Mucosa of descending colon (tissue), 3 donors: ENCODE measurements around the gene AOPEP. TPM values are rescaled to one million over a fixed set of nuclear protein-coding genes. Genes with fewer than 3 reads are reported as not detected.

Experiments
- ATAC-seq: fragments of 200-7000 bp; cut with Tn5 transposase; one replicate; pipeline ENCODE4 v1.9.1; 2020; ENCODE audit warnings: mild to moderate bottlenecking, moderate library complexity
- DNase-seq, 3 donors: peaks; one replicate each; pipeline ENCODE4 v3.0.0-alpha.2; 2020
- H3K36me3 ChIP-seq: fragments of 200-600 bp; one replicate; pipeline ENCODE4 v1.8.0; 2021; ENCODE audit warnings: low read depth, mild to moderate bottlenecking
- H3K4me1 ChIP-seq: fragments of 200-600 bp; one replicate; pipeline ENCODE4 v1.8.0; 2021; ENCODE audit warnings: low read depth, mild to moderate bottlenecking
- H3K4me3 ChIP-seq: fragments of 200-600 bp; one replicate; pipeline ENCODE4 v1.8.0; 2021; ENCODE audit warnings: mild to moderate bottlenecking
- H3K9me3 ChIP-seq: fragments of 200-600 bp; one replicate; pipeline ENCODE4 v1.8.0; 2021; ENCODE audit warnings: mild to moderate bottlenecking
- intact Hi-C, 2 donors: fragments of 100-400 bp; cut with DNase I in 1 of 2; cut with micrococcal nuclease in 1 of 2; formaldehyde crosslinking; loops; one replicate each; pipeline versions ENCODE4 v1.11.0 to v1.11.1; 2022; cut with DNase I, micrococcal nuclease
- total RNA-seq, 3 donors: library from RNA; stranded (reverse); fragmentation: NEBNext Ultra II Directional in 2 of 3; extraction: Animal tissue kit (Norgen Biotek cat#: 25700) in 2 of 3; gene quantifications; one replicate each; pipeline versions ENCODE4 v1.2.1 to v1.2.4, GENCODE V29; 2021 to 2023
- TF ChIP-seq, protein P1 (sequence below): fragments of 200-600 bp; IDR thresholded peaks from one replicate; pipeline ENCODE4 v1.8.0; 2022; ENCODE audit warnings: antibody characterized with exemption, mild to moderate bottlenecking
- donor health status: DM: no; HTN: no; CAD: no; lungs with moderate emphysema.
- donor health status: DM: no; HTN: no; CAD: no.
- donor health status: DM: no; HTN: yes; CAD: no.

The AOPEP gene
- total RNA-seq, 3 donors from 2014 or later = 47.5 to 102 (median 57.8) TPM

DNA sequence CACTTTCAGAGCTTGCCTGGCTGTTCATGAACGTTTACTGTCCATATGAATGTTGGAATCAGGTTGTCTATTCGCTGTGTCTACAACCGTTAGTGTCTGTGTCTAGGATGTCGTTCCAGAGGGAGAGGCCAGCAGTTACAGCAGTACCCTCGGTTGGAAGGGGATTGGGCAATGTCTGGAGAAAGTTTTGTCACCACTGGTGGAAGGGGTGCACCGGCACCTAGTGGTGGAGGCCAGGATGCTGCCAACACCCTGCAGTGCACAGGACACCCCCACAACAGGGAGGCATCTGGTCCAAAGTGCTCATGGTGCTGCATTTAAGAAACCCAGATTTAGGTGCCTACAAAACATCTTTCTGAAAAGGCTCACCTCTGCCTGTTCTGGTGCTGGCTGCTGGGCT lies 370.3 kb downstream of the AOPEP start:
- ATAC-seq (no peak), DNase-seq (no peak)
- TF ChIP-seq, protein P1, sequence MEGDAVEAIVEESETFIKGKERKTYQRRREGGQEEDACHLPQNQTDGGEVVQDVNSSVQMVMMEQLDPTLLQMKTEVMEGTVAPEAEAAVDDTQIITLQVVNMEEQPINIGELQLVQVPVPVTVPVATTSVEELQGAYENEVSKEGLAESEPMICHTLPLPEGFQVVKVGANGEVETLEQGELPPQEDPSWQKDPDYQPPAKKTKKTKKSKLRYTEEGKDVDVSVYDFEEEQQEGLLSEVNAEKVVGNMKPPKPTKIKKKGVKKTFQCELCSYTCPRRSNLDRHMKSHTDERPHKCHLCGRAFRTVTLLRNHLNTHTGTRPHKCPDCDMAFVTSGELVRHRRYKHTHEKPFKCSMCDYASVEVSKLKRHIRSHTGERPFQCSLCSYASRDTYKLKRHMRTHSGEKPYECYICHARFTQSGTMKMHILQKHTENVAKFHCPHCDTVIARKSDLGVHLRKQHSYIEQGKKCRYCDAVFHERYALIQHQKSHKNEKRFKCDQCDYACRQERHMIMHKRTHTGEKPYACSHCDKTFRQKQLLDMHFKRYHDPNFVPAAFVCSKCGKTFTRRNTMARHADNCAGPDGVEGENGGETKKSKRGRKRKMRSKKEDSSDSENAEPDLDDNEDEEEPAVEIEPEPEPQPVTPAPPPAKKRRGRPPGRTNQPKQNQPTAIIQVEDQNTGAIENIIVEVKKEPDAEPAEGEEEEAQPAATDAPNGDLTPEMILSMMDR = no peak
- Histone ChIP-seq H3K9me3 (no peaks in the 10 kb centered on the region), H3K36me3 (no peaks in the 10 kb centered on the region), H3K4me3 (no peak overlapping the region), H3K4me1 (peaks cover 20% of the 10 kb centered on the region)
- intact Hi-C loops = no loop called here

DNA sequence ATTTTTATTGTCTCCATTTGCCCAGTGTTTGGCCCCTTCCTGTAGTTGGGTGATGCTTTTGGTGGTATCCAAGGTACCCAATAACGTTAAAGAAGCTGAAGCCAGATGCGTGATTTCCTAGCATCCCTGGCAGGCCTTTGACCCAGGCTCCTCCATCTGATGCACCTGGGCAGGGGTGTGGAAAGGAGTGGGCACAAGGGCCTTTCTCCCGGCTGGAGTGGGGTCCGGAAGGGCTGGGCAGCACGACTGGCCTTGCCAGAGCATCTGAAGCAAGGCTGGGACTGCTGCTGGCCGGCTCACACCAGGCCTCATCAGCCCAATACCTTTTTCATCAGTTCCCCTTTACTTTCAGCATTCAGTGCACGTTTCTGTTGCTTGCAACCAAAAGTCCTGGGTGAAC lies 370.8 kb downstream of the AOPEP start:
- TF ChIP-seq, protein P1 = no peak
- no peak for ATAC-seq
- intact Hi-C loops = no loop called here
- peaks cover 15% of the 10 kb centered on the region for H3K4me1 ChIP-seq
- H3K9me3 ChIP-seq = no peaks in the 10 kb centered on the region
- no peak for DNase-seq
- no peak overlapping the region for H3K4me3 ChIP-seq
- no peaks in the 10 kb centered on the region for H3K36me3 ChIP-seq

DNA sequence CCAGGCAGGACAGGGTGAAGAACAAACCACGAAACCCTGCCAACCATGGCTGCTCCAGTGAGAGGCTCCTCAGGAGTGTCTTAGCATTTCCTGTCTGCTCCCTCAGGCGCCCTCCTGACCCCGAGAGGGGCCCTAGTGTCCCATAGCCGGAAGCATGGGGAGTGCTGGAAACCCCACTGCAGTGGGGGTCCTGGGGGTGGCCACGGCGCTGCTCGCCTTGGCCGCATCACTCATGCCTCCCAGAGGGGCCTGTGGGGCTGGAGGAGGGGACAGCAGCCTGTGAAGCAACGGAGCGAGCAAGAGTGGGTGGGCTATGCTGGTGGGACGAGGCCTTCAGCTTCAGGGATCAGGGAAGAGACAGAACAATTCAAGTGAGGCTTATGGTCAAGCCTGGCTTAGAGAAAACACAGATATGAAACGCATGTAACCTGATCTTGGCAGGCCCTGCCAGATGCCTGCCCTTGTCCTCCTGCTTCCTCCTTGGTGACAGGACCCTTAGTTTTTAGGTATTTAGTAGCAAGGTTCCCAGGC lies 372.0 kb downstream of the AOPEP start:
- Histone ChIP-seq H3K9me3 (no peaks in the 10 kb centered on the region), H3K36me3 (no peaks in the 10 kb centered on the region), H3K4me3 (no peak overlapping the region), H3K4me1 (peaks cover 5% of the 10 kb centered on the region)
- DNase-seq (peak in 1 of 3 donors; percentile 11), ATAC-seq (no peak)
- TF ChIP-seq, protein P1 = no peak
- intact Hi-C loops = no loop called here

DNA sequence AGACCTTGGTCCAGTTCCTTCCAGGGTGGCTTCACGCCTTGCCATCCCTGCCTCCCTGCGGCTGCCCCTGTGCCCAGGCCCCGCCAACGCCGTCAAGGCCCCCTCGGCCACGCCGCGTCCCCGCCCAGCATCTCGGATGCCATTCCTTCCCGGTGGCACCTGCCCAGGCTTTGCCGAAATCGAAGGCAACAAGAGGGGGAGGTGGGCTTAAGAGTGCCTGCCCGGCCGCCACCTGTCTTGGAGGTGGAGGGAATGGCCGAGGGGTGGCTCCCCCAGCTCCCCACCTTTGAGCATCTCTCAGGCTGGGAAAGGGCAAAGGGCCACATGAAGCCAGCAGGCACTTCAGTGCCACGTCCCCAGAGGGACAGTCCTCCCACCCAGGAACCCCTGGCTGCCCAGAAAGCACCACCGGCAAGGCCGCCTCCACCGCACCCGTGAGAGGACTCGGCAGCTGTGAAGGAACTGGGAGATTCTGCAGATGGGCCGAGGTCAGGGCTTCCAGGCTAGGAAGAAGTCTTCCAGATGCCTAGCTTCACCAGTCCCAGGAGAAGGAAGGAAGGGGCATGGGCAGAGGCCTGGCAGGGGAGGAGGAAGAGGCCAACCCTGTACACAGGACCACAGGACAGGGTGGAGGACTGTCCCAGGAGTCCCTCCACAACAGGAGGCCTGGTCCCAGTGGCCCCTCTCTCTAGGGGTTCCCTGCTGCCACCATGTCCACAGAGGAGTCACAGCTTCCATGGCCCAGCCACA lies 373.0 kb downstream of the AOPEP start:
- no peaks in the 10 kb centered on the region for H3K4me1 ChIP-seq
- intact Hi-C loops = no loop called here
- H3K4me3 ChIP-seq = no peak overlapping the region
- DNase-seq = no peak
- H3K36me3 ChIP-seq = no peaks in the 10 kb centered on the region
- no peaks in the 10 kb centered on the region for H3K9me3 ChIP-seq
- no peak for ATAC-seq
- TF ChIP-seq, protein P1 = no peak

DNA sequence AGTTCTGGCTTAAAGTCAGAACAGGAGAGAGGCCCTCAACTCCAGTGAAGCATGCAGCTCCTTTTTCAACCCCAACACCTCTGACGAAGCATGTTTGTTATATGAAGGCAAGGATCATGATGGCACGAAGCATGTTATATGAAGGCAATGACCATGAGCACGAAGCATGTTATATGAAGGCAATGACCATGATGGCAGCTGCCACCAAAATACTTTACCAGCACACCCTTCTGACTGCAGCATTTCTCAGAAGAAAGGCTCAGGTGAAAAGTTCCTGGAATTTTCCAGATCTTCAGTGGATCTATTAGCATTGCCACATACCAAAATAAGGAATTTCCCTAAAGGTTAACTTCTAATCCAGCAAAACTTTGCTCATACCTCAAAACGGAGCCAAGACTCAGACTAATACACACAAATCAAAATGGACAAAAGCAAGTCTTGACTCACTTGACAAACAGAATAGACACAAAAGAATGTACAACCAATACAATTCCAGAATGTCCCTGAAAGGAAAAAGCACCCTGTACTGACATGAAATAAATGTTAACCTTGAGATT lies 373.6 kb downstream of the AOPEP start:
- TF ChIP-seq, protein P1 = no peak
- Histone ChIP-seq H3K9me3 (no peaks in the 10 kb centered on the region), H3K36me3 (no peaks in the 10 kb centered on the region), H3K4me1 (no peaks in the 10 kb centered on the region), H3K4me3 (no peak overlapping the region)
- no peak for ATAC-seq
- intact Hi-C loops = no loop called here
- no peak for DNase-seq
